ENCODE results near the gene KDM4B.

Gene KDM4B

DNA sequence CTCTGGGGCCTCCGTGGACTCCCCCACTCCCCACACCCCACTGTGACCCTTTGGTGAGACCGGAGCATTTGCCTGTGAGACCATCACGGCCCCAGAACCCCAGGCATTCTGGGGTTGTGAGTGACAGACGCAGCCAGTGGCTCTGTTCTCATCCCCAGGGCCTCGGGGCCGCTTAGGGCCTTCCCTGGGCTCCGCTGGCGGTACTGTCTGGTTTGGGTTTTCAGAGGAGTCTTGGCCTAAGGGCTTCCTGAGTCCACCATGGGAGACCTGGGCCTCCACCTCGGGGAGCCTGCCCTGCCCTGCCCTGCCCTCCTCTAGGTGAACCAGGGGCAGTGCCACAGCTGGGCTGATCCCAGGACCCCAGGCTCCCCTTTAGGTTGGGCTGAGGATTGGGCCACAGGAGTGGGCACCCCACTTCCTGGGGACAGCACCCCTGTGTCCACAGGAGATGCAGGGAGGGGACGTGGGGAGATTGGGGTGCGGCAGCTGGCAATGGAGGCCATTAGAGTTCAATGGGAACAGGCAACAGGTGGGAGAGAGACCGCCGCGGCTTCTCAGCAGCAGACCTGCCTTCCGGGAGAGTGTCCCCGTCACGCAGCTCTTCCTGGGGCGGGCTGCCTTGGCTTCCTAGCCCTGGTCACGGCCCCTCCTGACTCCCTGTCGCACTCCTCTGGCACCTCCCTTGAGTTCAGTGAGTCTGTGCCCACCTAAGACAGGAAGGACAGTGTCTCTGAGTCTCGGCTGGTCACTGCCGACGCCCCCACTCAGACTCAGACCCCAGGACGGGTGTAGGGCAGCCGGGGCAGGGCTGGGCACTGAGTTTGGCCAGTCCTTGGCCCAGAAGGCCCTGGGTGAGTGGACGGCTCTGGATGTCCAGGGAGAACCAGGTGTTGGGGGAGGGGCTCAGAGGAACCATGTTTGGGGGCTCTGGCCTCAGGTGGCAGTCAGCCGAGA lies 164.1 kb downstream of the KDM4B start:
- no peak for TF ChIP-seq CTCF (IDR thresholded peaks at IDR 0.05; ENCODE audit: low read depth, low read length)
- no peak overlapping the region for H3K4me3 ChIP-seq (replicated peaks in 1 of 2; ENCODE audit: low read depth in 2 of 2, low read length in 2 of 2)
- no peak for DNase-seq (ENCODE audit: low read depth in 2 of 2)

GRCh38 chr19:5133986-5134595 lies 165.2 kb downstream of the KDM4B start:
- no peak for DNase-seq (ENCODE audit: low read depth in 2 of 2)
- no peak for TF ChIP-seq CTCF (IDR thresholded peaks at IDR 0.05; ENCODE audit: low read depth, low read length)
- no peak overlapping the region for H3K4me3 ChIP-seq (replicated peaks in 1 of 2; ENCODE audit: low read depth in 2 of 2, low read length in 2 of 2)

- DNase-seq (ENCODE audit: low read depth in 2 of 2) = no peak
- H3K4me3 ChIP-seq (replicated peaks in 1 of 2; ENCODE audit: low read depth in 2 of 2, low read length in 2 of 2) = no peak overlapping the region
- no peak for TF ChIP-seq CTCF (IDR thresholded peaks at IDR 0.05; ENCODE audit: low read depth, low read length)
Observed at GRCh38 chr19:5134691-5135090, 165.8 kb downstream of the KDM4B start.

- TF ChIP-seq CTCF (IDR thresholded peaks at IDR 0.05; ENCODE audit: low read depth, low read length) = no peak
- no peak overlapping the region for H3K4me3 ChIP-seq (replicated peaks in 1 of 2; ENCODE audit: low read depth in 2 of 2, low read length in 2 of 2)
- no peak for DNase-seq (ENCODE audit: low read depth in 2 of 2)
Observed at GRCh38 chr19:5136073-5136855, 167.4 kb downstream of the KDM4B start.

- no peak for TF ChIP-seq CTCF (IDR thresholded peaks at IDR 0.05; ENCODE audit: low read depth, low read length)
- no peak for DNase-seq (ENCODE audit: low read depth in 2 of 2)
- H3K4me3 ChIP-seq (replicated peaks in 1 of 2; ENCODE audit: low read depth in 2 of 2, low read length in 2 of 2) = no peak overlapping the region
Observed at GRCh38 chr19:5137114-5137513, 168.2 kb downstream of the KDM4B start.

- DNase-seq (ENCODE audit: low read depth in 2 of 2) = no peak
- peak; percentile 1 for TF ChIP-seq CTCF (IDR thresholded peaks at IDR 0.05; ENCODE audit: low read depth, low read length)
- no peak overlapping the region for H3K4me3 ChIP-seq (replicated peaks in 1 of 2; ENCODE audit: low read depth in 2 of 2, low read length in 2 of 2)
Observed at GRCh38 chr19:5137571-5138124, 168.7 kb downstream of the KDM4B start.

Data from cardiac fibroblast (primary cell).